Neuronal stem cell (in vitro differentiated cells): ENCODE measurements around the gene GAS7. TPM values are rescaled to one million over a fixed set of nuclear protein-coding genes. Genes with fewer than 3 reads are reported as not detected.

Experiments
- DNase-seq: peaks from one replicate; pipeline ENCODE4 v3.0.0-alpha.2; 2013; ENCODE audit warnings: low spot score
- H2AFZ ChIP-seq: one replicate; pipeline ENCODE4 v1.6.1; 2013; ENCODE audit warnings: mild to moderate bottlenecking, low read length, inconsistent platforms
- H2AK5ac ChIP-seq: 2 replicates; pipeline ENCODE4 v1.6.1; 2013; ENCODE audit warnings: low read depth, mild to moderate bottlenecking, inconsistent platforms, low read length, moderate library complexity, mixed read lengths
- H2BK120ac ChIP-seq: 2 replicates; pipeline ENCODE4 v1.6.1; 2013; ENCODE audit warnings: low read depth, mild to moderate bottlenecking, inconsistent platforms, low read length, moderate library complexity, mixed read lengths
- H2BK12ac ChIP-seq: one replicate; pipeline ENCODE4 v1.6.1; 2013; ENCODE audit warnings: low read length, inconsistent platforms
- H2BK15ac ChIP-seq: 2 replicates; pipeline ENCODE4 v1.6.1; 2013; ENCODE audit warnings: mild to moderate bottlenecking, low read length, inconsistent platforms, mixed read lengths
- H2BK5ac ChIP-seq: one replicate; pipeline ENCODE4 v1.6.1; 2013; ENCODE audit warnings: inconsistent platforms, mild to moderate bottlenecking, low read length, moderate library complexity
- H3K14ac ChIP-seq: one replicate; pipeline ENCODE4 v1.6.1; 2013; ENCODE audit warnings: low read length, inconsistent platforms
- H3K18ac ChIP-seq: 2 replicates; pipeline ENCODE4 v1.6.1; 2013; ENCODE audit warnings: low read length, inconsistent platforms
- H3K23ac ChIP-seq: 2 replicates; pipeline ENCODE4 v1.6.1; 2013; ENCODE audit warnings: low read depth, mild to moderate bottlenecking, mixed read lengths, low read length, inconsistent platforms; ENCODE audit not compliant: poor library complexity
- H3K27ac ChIP-seq: replicated peaks from 3 replicates; pipeline ENCODE4 v1.5.1; 2013; ENCODE audit warnings: low read length, inconsistent platforms
- H3K27me3 ChIP-seq, 3 experiments: 2 replicates each; pipeline ENCODE4 v1.6.1; 2013; ENCODE audit warnings: low read length in 3 of 3, mild to moderate bottlenecking in 2 of 3, inconsistent platforms in 1 of 3, low read depth in 1 of 3, mixed read lengths in 1 of 3, moderate library complexity in 1 of 3; ENCODE audit not compliant: control insufficient read depth in 3 of 3, insufficient read depth in 3 of 3
- H3K36me3 ChIP-seq, 2 donors: replicated peaks in 1 of 2; 2 replicates each; pipeline ENCODE4 v1.6.1; 2013; ENCODE audit warnings: low read length in 2 of 2; ENCODE audit not compliant: control insufficient read depth in 2 of 2, insufficient read depth in 2 of 2
- H3K4ac ChIP-seq: 2 replicates; pipeline ENCODE4 v1.6.1; 2013; ENCODE audit warnings: inconsistent platforms, mild to moderate bottlenecking, low read length, moderate library complexity
- H3K4me1 ChIP-seq, 2 donors: 1 replicate in 1 of 2; 2 replicates in 1 of 2; pipeline ENCODE4 v1.6.1; 2013; ENCODE audit warnings: low read length in 2 of 2, low read depth in 1 of 2; ENCODE audit not compliant: control insufficient read depth in 2 of 2, insufficient read depth in 1 of 2
- H3K4me2 ChIP-seq: one replicate; pipeline ENCODE4 v1.6.1; 2013; ENCODE audit warnings: mild to moderate bottlenecking, low read length, inconsistent platforms; ENCODE audit not compliant: insufficient read depth, poor library complexity, severe bottlenecking
- H3K4me3 ChIP-seq, 2 donors: 2 replicates each; pipeline ENCODE4 v1.5.1; 2013; ENCODE audit warnings: low read length in 2 of 2, mild to moderate bottlenecking in 2 of 2, inconsistent platforms in 1 of 2, moderate library complexity in 1 of 2
- H3K79me1 ChIP-seq: one replicate; pipeline ENCODE4 v1.6.1; 2013; ENCODE audit warnings: low read depth, mild to moderate bottlenecking, inconsistent platforms, low read length, moderate library complexity
- H3K9ac ChIP-seq: one replicate; pipeline ENCODE4 v1.6.1; 2013; ENCODE audit warnings: mild to moderate bottlenecking, low read depth, low read length, inconsistent platforms; ENCODE audit not compliant: poor library complexity
- H3K9me3 ChIP-seq, 2 donors: replicated peaks in 1 of 2; 2 replicates each; pipeline versions ENCODE3 to v1.6.1; 2013; ENCODE audit warnings: low read length in 2 of 2, mild to moderate bottlenecking in 2 of 2, inconsistent platforms in 1 of 2, low read depth in 1 of 2, mixed read lengths in 1 of 2, moderate library complexity in 1 of 2; ENCODE audit not compliant: control insufficient read depth in 2 of 2, insufficient read depth in 1 of 2
- H4K8ac ChIP-seq: one replicate; pipeline ENCODE4 v1.6.1; 2013; ENCODE audit warnings: low read depth, mild to moderate bottlenecking, inconsistent platforms, low read length, moderate library complexity
- H4K91ac ChIP-seq: one replicate; pipeline ENCODE4 v1.6.1; 2013; ENCODE audit warnings: low read length, low read depth, mild to moderate bottlenecking, inconsistent platforms; ENCODE audit not compliant: poor library complexity
- WGBS, 2 donors: extraction: QIAGEN DNeasy Blood & Tissue Kit; methylation state at CpG; one replicate each; pipeline ENCODE4 v1.1.7; 2013; ENCODE audit warnings: missing lambda C conversion rate in 2 of 2, mixed read lengths in 1 of 2; ENCODE audit not compliant: insufficient read length in 2 of 2, insufficient replicate concordance in 1 of 2; ENCODE audit errors: extremely low coverage in 2 of 2; 5-methylcytosine and 5-hydroxymethylcytosine counted together
- polyA plus RNA-seq, 2 experiments: library from polyadenylated mRNA; stranded (reverse); fragments of 200-250 nt; gene quantifications; one replicate each; pipeline ENCODE4 v1.2.3, GENCODE V29; 2013

Gene GAS7
- 5.0 TPM for polyA plus RNA-seq (2013, experiment 1 of 2)
- polyA plus RNA-seq (2013, experiment 2 of 2): 5.2 TPM

- no CpG with 5 or more reads among the region's 86 CpGs for WGBS, 2 donors
- H3K4me3 ChIP-seq: peak within 1 kb of the TSS; percentile 31 to 85
- H3K4ac ChIP-seq: peak within 1 kb of the TSS; percentile 80
- H2BK120ac ChIP-seq: no peak within 1 kb of the TSS
- H3K18ac ChIP-seq: peak within 1 kb of the TSS; percentile 97
- H4K8ac ChIP-seq: no peak within 1 kb of the TSS
- peak within 1 kb of the TSS; percentile 95 for H3K9ac ChIP-seq
- H3K23ac ChIP-seq: peak within 1 kb of the TSS; percentile 53
- peak within 1 kb of the TSS; percentile 70 for H2BK15ac ChIP-seq
- peak within 1 kb of the TSS; percentile 80 for H2AFZ ChIP-seq
- peaks cover 6 to 54% (median 23%) of the 10 kb centered on the region in 3 experiments for H3K27me3 ChIP-seq
- H2AK5ac ChIP-seq: peak within 1 kb of the TSS; percentile 63
- peak within 1 kb of the TSS; percentile 54 for H2BK5ac ChIP-seq
- H3K27ac ChIP-seq: no peak within 1 kb of the TSS
- H3K4me1 ChIP-seq: peaks cover 0 to 4% of the 10 kb centered on the region in 2 donors
- peaks cover 0 to 9% of the 10 kb centered on the region in 2 donors for H3K9me3 ChIP-seq
- H3K79me1 ChIP-seq: no peaks in the 10 kb centered on the region
- peak within 1 kb of the TSS; percentile 100 for H3K4me2 ChIP-seq
- no peak within 1 kb of the TSS for H4K91ac ChIP-seq
- DNase-seq: peak; percentile 66
- peaks cover 0 to 1% of the 10 kb centered on the region in 2 donors for H3K36me3 ChIP-seq
- H2BK12ac ChIP-seq: peak within 1 kb of the TSS; percentile 75
- H3K14ac ChIP-seq: peak within 1 kb of the TSS; percentile 83
Observed at GRCh38 chr17:10198509-10199249, at the start of gene GAS7. Gene GAS7, minus strand, starts transcription at chr17:10198606.

GRCh38 chr17:10247810-10248209 is 49.4 kb upstream of the GAS7 start:
- no peak overlapping the region for H2AFZ ChIP-seq
- no peak overlapping the region for H3K18ac ChIP-seq
- H3K23ac ChIP-seq: no peak overlapping the region
- H3K9ac ChIP-seq: no peak overlapping the region
- H2BK120ac ChIP-seq: no peak overlapping the region
- H3K27me3 ChIP-seq: no peaks in the 10 kb centered on the region
- no peak overlapping the region for H3K4ac ChIP-seq
- H2BK5ac ChIP-seq: no peak overlapping the region
- no peak overlapping the region for H2AK5ac ChIP-seq
- no peak overlapping the region for H4K8ac ChIP-seq
- H3K9me3 ChIP-seq: no peaks in the 10 kb centered on the region
- H2BK15ac ChIP-seq: no peak overlapping the region
- H3K4me2 ChIP-seq: no peak overlapping the region
- H3K4me1 ChIP-seq: no peaks in the 10 kb centered on the region
- no peak overlapping the region for H3K27ac ChIP-seq
- H3K4me3 ChIP-seq: no peak overlapping the region
- H4K91ac ChIP-seq: no peak overlapping the region
- H3K79me1 ChIP-seq: no peaks in the 10 kb centered on the region
- no peak overlapping the region for H2BK12ac ChIP-seq
- H3K36me3 ChIP-seq: no peaks in the 10 kb centered on the region
- H3K14ac ChIP-seq: no peak overlapping the region
- no peak for DNase-seq
- WGBS, 2 donors: no CpG with 5 or more reads among the region's 4 CpGs

- DNase-seq: no peak
- Histone ChIP-seq H3K4me2 (no peak overlapping the region), H3K4ac (no peak overlapping the region), H3K14ac (no peak overlapping the region), H2BK12ac (no peak overlapping the region), H3K4me1 (no peaks in the 10 kb centered on the region), H3K9ac (no peak overlapping the region), H3K9me3 (no peaks in the 10 kb centered on the region), H4K91ac (no peak overlapping the region), H2AFZ (no peak overlapping the region), H3K23ac (no peak overlapping the region), H2BK15ac (no peak overlapping the region), H3K36me3 (no peaks in the 10 kb centered on the region), H2BK5ac (no peak overlapping the region), H2AK5ac (no peak overlapping the region), H3K79me1 (no peaks in the 10 kb centered on the region), H4K8ac (no peak overlapping the region), H3K27ac (no peak overlapping the region), H2BK120ac (no peak overlapping the region), H3K18ac (no peak overlapping the region), H3K27me3 (no peaks in the 10 kb centered on the region), H3K4me3 (no peak overlapping the region)
- WGBS, 2 donors: no CpG with 5 or more reads among the region's 12 CpGs
Observed at GRCh38 chr17:10243883-10244844, 45.8 kb upstream of the GAS7 start.

- no CpG with 5 or more reads among the region's 4 CpGs for WGBS, 2 donors
- H3K4ac ChIP-seq: no peak overlapping the region
- H3K4me2 ChIP-seq: no peak overlapping the region
- no peak overlapping the region for H2BK120ac ChIP-seq
- H3K9me3 ChIP-seq: no peaks in the 10 kb centered on the region
- H3K18ac ChIP-seq: no peak overlapping the region
- no peak overlapping the region for H2AFZ ChIP-seq
- H3K9ac ChIP-seq: no peak overlapping the region
- DNase-seq: no peak
- H2BK5ac ChIP-seq: no peak overlapping the region
- H2BK12ac ChIP-seq: no peak overlapping the region
- no peak overlapping the region for H3K27ac ChIP-seq
- H3K36me3 ChIP-seq: no peaks in the 10 kb centered on the region
- no peaks in the 10 kb centered on the region for H3K27me3 ChIP-seq
- H4K8ac ChIP-seq: no peak overlapping the region
- no peak overlapping the region for H2AK5ac ChIP-seq
- no peak overlapping the region for H3K23ac ChIP-seq
- H2BK15ac ChIP-seq: no peak overlapping the region
- H3K79me1 ChIP-seq: no peaks in the 10 kb centered on the region
- H4K91ac ChIP-seq: no peak overlapping the region
- H3K4me3 ChIP-seq: no peak overlapping the region
- H3K4me1 ChIP-seq: no peaks in the 10 kb centered on the region
- H3K14ac ChIP-seq: no peak overlapping the region
Observed at GRCh38 chr17:10241781-10242180, 43.4 kb upstream of the GAS7 start.
